ENCODE data around the gene SEPTIN12. TPM values are rescaled to one million over a fixed set of nuclear protein-coding genes. Genes with fewer than 3 reads are reported as not detected.

The SEPTIN12 gene
- total and polyA plus RNA-seq, 4 donors = not detected

DNA sequence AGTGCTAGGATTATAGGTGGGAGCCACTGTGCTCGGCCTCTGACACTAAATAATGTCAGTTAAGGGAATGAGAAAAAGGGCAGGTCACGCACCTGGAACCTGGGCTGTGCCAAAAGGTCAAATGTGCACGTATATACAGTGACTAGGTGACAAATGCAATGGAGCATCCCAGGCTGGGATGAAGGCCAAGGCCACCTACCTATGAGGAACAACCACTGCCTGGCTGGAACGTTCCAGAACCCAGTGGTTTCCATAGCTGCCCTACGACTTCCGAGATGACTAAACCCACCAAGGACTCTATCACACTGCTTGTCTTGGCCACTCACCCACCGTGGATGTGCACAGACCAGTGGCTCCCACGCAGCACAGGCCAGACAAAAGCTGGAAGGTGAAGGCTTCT lies 37.2 kb downstream of the SEPTIN12 start:
- no peaks in the 10 kb centered on the region for H3K27me3 ChIP-seq (ENCODE audit: control insufficient read depth in 4 of 4, insufficient read depth in 4 of 4, low read length in 3 of 4)
- H3K9me3 ChIP-seq (ENCODE audit: control insufficient read depth in 4 of 4, low read length in 3 of 4) = peaks cover 0 to 3% (median 0%) of the 10 kb centered on the region in 4 donors
- DNase-seq (ENCODE audit: low spot score) = no peak
- no peak overlapping the region for H3K4me3 ChIP-seq (ENCODE audit: low read depth in 1 of 3, low read length in 3 of 3)
- peaks cover 16 to 46% (median 21%) of the 10 kb centered on the region in 4 donors for H3K36me3 ChIP-seq (ENCODE audit: control insufficient read depth in 4 of 4, insufficient read depth in 3 of 4, low read depth in 1 of 4, low read length in 3 of 4)
- no peaks in the 10 kb centered on the region for H3K4me1 ChIP-seq (ENCODE audit: control insufficient read depth in 4 of 4, insufficient read depth in 4 of 4, low read length in 3 of 4)
- WGBS = 88% methylated on average over 8 of the region's 8 CpGs
- no peak overlapping the region for H3K27ac ChIP-seq (ENCODE audit: low read depth in 1 of 2, low read length in 2 of 2)
- no peak for TF ChIP-seq RXRA (IDR thresholded peaks at IDR 0.05)
- TF ChIP-seq, protein P1, sequence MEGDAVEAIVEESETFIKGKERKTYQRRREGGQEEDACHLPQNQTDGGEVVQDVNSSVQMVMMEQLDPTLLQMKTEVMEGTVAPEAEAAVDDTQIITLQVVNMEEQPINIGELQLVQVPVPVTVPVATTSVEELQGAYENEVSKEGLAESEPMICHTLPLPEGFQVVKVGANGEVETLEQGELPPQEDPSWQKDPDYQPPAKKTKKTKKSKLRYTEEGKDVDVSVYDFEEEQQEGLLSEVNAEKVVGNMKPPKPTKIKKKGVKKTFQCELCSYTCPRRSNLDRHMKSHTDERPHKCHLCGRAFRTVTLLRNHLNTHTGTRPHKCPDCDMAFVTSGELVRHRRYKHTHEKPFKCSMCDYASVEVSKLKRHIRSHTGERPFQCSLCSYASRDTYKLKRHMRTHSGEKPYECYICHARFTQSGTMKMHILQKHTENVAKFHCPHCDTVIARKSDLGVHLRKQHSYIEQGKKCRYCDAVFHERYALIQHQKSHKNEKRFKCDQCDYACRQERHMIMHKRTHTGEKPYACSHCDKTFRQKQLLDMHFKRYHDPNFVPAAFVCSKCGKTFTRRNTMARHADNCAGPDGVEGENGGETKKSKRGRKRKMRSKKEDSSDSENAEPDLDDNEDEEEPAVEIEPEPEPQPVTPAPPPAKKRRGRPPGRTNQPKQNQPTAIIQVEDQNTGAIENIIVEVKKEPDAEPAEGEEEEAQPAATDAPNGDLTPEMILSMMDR (IDR thresholded peaks at IDR 0.05; ENCODE audit: low read depth, low read length, missing input control) = no peak
- no peak for TF ChIP-seq HNF4A (conservative IDR thresholded peaks at IDR 0.05)
- no peak for TF ChIP-seq RAD21 (IDR thresholded peaks at IDR 0.05)
- no peak for TF ChIP-seq FOXA1 (IDR thresholded peaks at IDR 0.05)
- no peak for TF ChIP-seq GABPA (IDR thresholded peaks at IDR 0.05 in 1 of 2, conservative IDR thresholded peaks at IDR 0.05 in 1 of 2)
- no peak for TF ChIP-seq HNF4G (IDR thresholded peaks at IDR 0.05)
- TF ChIP-seq, protein P2, sequence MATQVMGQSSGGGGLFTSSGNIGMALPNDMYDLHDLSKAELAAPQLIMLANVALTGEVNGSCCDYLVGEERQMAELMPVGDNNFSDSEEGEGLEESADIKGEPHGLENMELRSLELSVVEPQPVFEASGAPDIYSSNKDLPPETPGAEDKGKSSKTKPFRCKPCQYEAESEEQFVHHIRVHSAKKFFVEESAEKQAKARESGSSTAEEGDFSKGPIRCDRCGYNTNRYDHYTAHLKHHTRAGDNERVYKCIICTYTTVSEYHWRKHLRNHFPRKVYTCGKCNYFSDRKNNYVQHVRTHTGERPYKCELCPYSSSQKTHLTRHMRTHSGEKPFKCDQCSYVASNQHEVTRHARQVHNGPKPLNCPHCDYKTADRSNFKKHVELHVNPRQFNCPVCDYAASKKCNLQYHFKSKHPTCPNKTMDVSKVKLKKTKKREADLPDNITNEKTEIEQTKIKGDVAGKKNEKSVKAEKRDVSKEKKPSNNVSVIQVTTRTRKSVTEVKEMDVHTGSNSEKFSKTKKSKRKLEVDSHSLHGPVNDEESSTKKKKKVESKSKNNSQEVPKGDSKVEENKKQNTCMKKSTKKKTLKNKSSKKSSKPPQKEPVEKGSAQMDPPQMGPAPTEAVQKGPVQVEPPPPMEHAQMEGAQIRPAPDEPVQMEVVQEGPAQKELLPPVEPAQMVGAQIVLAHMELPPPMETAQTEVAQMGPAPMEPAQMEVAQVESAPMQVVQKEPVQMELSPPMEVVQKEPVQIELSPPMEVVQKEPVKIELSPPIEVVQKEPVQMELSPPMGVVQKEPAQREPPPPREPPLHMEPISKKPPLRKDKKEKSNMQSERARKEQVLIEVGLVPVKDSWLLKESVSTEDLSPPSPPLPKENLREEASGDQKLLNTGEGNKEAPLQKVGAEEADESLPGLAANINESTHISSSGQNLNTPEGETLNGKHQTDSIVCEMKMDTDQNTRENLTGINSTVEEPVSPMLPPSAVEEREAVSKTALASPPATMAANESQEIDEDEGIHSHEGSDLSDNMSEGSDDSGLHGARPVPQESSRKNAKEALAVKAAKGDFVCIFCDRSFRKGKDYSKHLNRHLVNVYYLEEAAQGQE (IDR thresholded peaks at IDR 0.05) = no peak
- TF ChIP-seq EGR1 (IDR thresholded peaks at IDR 0.05; ENCODE audit: low read depth in 2 of 2) = no peak
- TF ChIP-seq, protein P3, sequence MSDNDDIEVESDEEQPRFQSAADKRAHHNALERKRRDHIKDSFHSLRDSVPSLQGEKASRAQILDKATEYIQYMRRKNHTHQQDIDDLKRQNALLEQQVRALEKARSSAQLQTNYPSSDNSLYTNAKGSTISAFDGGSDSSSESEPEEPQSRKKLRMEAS (IDR thresholded peaks at IDR 0.05) = no peak
- no peak for TF ChIP-seq NR2F2 (IDR thresholded peaks at IDR 0.05)
- no peak for TF ChIP-seq YY1 (IDR thresholded peaks at IDR 0.05)
- TF ChIP-seq JUND (IDR thresholded peaks at IDR 0.05) = no peak
- TF ChIP-seq, protein P4, sequence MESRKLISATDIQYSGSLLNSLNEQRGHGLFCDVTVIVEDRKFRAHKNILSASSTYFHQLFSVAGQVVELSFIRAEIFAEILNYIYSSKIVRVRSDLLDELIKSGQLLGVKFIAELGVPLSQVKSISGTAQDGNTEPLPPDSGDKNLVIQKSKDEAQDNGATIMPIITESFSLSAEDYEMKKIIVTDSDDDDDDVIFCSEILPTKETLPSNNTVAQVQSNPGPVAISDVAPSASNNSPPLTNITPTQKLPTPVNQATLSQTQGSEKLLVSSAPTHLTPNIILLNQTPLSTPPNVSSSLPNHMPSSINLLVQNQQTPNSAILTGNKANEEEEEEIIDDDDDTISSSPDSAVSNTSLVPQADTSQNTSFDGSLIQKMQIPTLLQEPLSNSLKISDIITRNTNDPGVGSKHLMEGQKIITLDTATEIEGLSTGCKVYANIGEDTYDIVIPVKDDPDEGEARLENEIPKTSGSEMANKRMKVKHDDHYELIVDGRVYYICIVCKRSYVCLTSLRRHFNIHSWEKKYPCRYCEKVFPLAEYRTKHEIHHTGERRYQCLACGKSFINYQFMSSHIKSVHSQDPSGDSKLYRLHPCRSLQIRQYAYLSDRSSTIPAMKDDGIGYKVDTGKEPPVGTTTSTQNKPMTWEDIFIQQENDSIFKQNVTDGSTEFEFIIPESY (IDR thresholded peaks at IDR 0.05) = no peak
- TF ChIP-seq, protein P5, sequence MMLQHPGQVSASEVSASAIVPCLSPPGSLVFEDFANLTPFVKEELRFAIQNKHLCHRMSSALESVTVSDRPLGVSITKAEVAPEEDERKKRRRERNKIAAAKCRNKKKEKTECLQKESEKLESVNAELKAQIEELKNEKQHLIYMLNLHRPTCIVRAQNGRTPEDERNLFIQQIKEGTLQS (IDR thresholded peaks at IDR 0.05) = no peak
- TF ChIP-seq TAF1 (conservative IDR thresholded peaks at IDR 0.05) = no peak
- no peak for TF ChIP-seq SP1 (IDR thresholded peaks at IDR 0.05)
- no peak overlapping the region for H3K9ac ChIP-seq (ENCODE audit: low read depth in 1 of 2, low read length in 2 of 2)
